ENCODE data around the gene CSTPP1. TPM values are rescaled to one million over a fixed set of nuclear protein-coding genes. Genes with fewer than 3 reads are reported as not detected.
"Not testable (repeated sequence)": the region's sequence is repeated elsewhere in the genome, so short reads cannot be mapped to it uniquely, and the experiment has no call there.

The CSTPP1 gene
- total and polyA plus RNA-seq, 2 of the 4 experiments (the other 2 are of a cell fraction), result 22.0 to 35.7 TPM

DNA sequence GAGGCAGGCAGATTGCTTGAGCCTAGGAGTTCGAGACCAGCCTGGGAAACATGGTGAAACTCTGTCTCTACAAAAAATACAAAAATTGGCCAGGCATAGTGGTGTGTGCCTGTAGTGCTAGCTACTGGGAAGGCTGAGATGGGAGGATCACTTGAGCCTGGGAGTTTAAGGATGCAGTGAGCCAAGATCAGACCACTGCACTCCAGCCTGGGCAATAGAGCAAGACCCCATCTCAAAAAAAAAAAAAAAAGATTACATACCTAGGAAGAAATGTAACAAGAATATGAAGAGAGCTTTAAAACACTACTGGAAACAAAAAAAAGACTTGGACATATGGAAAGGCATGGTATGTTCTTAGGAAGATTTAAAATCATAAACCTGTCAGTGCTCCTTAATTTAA, 144.2 kb downstream of the CSTPP1 start:
- H3K4me1 ChIP-seq (ENCODE audit: control insufficient read depth, insufficient read depth, low read length); H2AFZ ChIP-seq (replicated peaks; ENCODE audit: low read length, poor library complexity); H3K4ac ChIP-seq (ENCODE audit: low read depth, low read length); dilution Hi-C loops (cut with HindIII; ENCODE audit: low sequenced_read_pairs, unreplicated experiment); H2BK20ac ChIP-seq (ENCODE audit: low read depth, low read length); H3K36me3 ChIP-seq (ENCODE audit: control insufficient read depth, insufficient read depth, low read length); H3K79me1 ChIP-seq (ENCODE audit: low read depth in 1 of 2, low read length in 2 of 2); H4K91ac ChIP-seq (ENCODE audit: insufficient read depth, low read depth, low read length); H2AK9ac ChIP-seq (replicated peaks; ENCODE audit: low read depth, low read length, poor library complexity); H4K8ac ChIP-seq (ENCODE audit: low read depth in 2 of 2, low read length in 2 of 2); H3K4me2 ChIP-seq (ENCODE audit: low read depth, low read length); H3K9me1 ChIP-seq (ENCODE audit: insufficient read depth, low read length); H3K27me3 ChIP-seq (ENCODE audit: control insufficient read depth, insufficient read depth, low read length); in situ Hi-C loops (cut with MboI; ENCODE audit: low sequenced_read_pairs); POLR2A ChIA-PET (ENCODE audit: unreplicated experiment); H3K27ac ChIP-seq (ENCODE audit: insufficient read depth, low read length); H3K23ac ChIP-seq (ENCODE audit: low read depth, low read length); H2AK5ac ChIP-seq (ENCODE audit: low read depth, low read length); H4K20me1 ChIP-seq (ENCODE audit: insufficient read depth, low read length); H2BK15ac ChIP-seq (ENCODE audit: low read depth, low read length); H3K9ac ChIP-seq (ENCODE audit: low read depth, low read length); H2BK120ac ChIP-seq (ENCODE audit: low read depth, low read length); H4K5ac ChIP-seq (ENCODE audit: low read depth, low read length); ATAC-seq (ENCODE audit: low read depth); H2BK5ac ChIP-seq (ENCODE audit: low read depth, low read length, poor library complexity, severe bottlenecking); BruUV-seq (replicated peaks); H3K14ac ChIP-seq (replicated peaks; ENCODE audit: low read depth, low read length); intact Hi-C loops (cut with micrococcal nuclease); H3K4me3 ChIP-seq (ENCODE audit: insufficient read depth, low read depth, low read length); H3K18ac ChIP-seq (ENCODE audit: low read depth, low read length); H3K9me3 ChIP-seq (ENCODE audit: control insufficient read depth, insufficient read depth, low read length); H3K56ac ChIP-seq (ENCODE audit: extremely low read depth, insufficient read depth, low read length); DNase-seq: not testable (repeated sequence)
- CTCF ChIA-PET, result interaction anchor here (1.1 to 2.7 kb wide), 2 partner anchors 8 to 13 kb away, joined by 3 to 8 read pairs; no protein-coding TSS in a partner anchor
- WGBS, 2 experiments (ENCODE audit: extremely low coverage in 2 of 2, insufficient read length in 1 of 2), result no CpG with 5 or more reads among the region's 1 CpG
